Measurements from ENCODE around the gene TFAM. TPM values are rescaled to one million over a fixed set of nuclear protein-coding genes. Genes with fewer than 3 reads are reported as not detected.

TFAM gene
- total RNA-seq, 1 experiment from 2014 or later: 58.8 TPM

DNA sequence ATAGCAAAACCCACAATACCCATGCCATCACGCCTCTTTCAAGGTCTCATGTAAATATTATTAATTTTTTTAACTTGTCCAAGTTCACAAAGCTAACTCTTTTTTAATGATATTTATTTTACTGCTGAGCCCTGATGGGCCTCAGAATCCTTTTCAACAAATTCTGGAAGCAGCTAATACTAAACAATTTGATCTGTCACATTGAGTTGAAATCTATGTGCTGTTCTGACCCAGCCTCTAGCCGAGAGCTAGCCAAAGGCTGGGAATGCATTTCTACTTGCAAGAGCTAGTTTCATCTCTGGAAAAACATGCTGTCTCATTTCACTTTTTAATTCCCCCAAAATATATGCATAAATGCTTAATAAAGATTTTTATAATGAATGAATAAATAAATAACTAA, 47.9 kb downstream of the TFAM start:
- no peak for DNase-seq (ENCODE audit: low spot score)

DNA sequence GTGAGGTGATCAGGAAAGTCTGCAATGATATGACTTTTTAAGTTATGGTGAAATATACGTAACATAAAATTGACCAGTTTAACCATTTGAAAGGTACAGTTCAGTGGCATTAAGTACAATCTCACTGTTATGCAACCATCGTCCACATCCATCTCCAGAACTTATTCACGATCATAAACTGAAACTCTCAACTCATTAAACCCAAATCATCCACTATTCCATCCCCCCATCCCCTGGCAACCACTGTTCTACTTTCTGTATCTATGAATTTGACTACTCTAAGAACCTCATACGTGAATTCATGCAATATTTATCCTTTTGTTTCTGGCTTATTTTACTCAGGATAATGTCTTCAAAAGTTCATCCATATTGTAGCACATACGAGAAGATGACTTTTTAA, 48.4 kb downstream of the TFAM start:
- DNase-seq (ENCODE audit: low spot score): no peak

DNA sequence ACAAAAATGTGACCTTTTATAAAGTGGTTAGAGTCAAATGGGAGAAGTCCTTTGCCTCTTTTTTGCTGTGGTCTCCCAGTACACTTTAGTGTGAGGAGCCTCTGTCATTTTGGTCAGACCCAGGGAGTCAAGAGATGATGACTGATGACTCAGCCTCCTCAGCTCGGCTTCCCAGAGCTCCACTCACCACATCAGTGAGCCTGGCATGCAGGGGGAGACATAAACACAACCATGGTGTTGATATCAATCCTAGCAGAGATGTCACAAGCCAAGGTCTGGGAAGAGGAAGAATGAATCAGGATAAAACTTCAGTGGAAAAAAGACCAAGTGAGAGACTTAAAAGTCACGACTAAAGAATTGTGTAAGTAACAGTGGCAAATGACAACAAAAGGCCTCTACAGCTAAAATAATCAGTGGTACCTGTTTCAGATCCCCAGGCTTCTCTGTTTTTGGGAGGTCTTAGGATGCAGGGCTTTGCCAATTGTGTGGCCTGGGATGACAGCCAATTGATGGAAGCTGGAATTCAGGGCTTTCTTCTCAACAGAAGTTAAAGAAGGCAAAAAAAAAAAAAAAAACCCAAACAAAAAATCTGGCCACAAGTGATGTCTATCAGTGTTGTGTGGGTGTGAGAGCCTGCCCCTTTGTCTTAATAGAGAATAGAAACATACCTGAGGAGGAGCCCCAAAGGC, 50.2 kb downstream of the TFAM start:
- DNase-seq (ENCODE audit: low spot score): peak; percentile 97

DNA sequence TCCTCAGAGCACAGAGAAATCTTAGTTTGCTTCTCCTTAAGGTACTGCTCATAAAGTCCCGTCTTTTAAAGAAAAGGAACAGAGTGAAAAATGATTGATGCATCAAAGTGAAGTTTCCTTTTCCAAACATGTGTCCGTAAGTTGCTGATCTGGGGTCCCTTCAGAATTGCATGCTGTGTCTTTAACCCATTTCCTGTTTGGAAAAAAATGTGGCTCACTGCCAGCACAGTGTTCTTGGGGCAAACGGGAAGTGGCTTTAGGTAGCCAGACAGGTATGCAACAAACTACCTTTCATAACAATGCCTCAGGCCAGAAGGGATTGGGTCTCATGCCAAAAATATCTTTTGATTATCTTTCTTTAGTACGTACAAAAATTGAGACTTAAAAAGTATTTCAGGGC, 50.9 kb downstream of the TFAM start:
- peak; percentile 60 for DNase-seq (ENCODE audit: low spot score)

DNA sequence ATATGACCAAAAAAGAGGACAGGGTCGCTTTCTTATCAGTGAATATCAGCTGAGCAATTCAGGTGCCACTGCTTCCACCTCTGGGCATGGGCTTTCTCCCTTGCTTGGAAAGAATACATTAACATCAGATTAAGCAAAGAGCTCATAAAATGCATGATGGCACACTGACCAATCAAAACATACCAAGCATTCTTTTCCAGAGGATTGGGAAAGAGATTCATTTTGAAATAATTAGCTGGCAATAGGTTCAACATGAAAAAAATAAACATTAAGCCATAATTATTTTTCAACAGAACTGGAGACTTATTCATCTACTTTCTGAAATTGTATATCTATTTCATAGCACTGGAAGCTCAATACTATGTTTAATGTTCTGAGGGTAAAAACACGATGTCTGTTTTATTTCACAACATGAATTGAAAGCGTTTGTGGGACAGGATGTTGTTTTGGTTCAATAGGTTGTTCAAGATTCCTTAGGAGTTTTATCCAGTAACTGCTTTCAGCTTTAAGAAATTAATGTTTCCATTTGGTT, 53.2 kb downstream of the TFAM start:
- DNase-seq (ENCODE audit: low spot score): peak; percentile 41

DNA sequence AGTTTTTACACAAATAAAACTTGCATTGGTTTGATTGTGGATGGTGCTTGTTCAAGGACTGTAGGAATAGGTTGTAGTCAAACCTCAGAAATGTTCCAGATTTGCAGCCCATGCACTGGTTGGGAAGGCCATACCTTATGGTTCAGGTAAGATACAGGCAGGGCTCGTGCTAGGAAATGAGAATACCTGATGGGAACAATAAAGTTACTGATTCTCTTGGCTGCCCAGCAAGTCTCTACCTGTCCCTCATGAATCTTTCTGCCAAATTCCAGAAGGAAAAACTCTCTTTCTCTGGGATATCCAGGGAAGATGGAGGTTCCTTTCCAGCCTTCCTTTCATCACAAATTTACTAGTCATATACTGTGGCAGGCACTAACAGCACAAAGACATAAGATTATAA, 53.8 kb downstream of the TFAM start:
- no peak for DNase-seq (ENCODE audit: low spot score)

DNA sequence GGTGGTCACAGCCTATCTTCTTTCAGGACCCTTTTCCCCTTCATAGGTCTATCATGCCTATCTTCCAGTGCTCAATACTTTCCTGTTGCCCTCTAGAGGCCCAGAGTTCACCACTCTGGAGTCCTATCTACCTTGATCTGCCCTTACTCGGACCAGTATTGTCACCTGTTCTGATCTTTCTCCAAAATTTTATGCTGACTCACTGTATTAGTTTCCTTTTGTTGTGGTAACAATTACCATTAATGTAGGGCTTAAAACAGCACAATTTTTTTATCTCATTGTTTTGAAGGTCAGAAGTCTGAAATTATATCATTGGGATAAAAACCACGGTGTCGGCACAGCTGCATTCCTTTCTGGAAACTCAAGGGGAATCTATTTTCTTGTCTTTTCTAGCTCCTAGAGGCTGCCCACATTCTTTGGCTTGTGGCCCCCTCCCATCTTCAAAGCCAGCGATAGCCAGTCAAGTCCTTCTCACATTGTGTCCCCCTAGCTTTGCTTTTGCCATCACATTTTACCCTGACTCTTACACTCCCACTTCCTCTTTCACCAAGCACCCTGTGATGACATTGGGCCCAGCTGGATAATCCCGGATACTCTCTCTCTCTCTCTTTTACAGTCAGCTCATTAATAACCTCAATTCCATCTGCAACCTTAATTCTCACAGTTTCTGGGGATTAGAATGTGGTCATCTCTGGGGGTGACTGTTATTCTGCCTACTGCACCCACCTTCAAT, 54.6 kb downstream of the TFAM start:
- DNase-seq (ENCODE audit: low spot score): no peak

DNA sequence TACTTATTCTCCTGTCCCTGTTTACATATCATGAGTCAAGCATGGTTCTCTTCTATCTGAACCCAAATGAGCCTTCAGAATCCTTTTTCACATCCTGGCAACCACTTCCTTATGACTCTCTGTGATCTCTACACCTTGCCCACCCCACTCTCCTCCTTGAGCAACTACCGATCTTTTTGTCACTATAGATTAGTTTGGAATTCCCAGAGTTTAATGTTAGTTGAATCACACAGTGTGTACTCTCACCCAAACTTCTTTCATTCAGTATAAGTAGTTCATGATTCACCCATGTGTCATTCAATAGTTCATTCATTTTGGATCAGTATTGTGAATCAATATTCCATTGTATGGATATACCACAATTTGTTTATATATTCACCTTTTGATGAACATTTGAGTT, 55.3 kb downstream of the TFAM start:
- no peak for DNase-seq (ENCODE audit: low spot score)

DNA sequence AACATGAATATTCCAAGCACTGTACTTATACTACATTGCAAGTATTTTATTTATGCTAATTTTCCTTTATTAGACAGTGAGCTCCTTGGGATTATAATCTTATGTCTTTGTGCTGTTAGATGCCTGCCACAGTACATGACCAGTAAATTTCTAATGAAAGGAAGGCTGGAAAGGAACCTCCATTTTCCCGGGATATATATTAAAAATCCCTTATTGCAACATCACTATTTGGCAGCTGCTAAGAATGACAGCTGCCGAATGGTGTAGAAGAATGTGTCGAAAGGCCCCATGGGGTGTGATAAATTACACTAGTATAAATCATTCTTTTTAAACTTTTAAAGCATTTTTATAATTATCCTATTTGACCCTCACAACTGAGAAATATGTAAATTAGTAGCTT, 59.1 kb downstream of the TFAM start:
- no peak for DNase-seq (ENCODE audit: low spot score)

DNA sequence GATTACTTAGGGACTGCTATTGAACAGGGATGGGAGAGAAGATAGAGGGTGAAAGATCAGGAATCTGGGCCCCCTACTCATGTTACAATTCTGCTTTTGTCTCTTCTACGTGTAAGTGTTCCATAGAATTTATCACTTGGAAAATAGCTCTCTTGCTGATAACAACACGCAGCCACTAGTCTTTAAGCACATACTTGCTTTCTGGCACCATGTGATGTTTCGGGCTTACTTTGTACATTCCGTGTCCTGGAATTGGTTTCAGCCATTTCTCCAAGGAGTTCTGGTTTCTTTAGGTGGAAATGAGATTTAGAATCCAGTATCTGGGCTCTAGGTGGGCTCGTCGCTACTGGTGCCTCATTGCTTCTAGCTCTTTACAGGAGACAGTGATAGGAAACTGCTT, 59.7 kb downstream of the TFAM start:
- no peak for DNase-seq (ENCODE audit: low spot score)

DNA sequence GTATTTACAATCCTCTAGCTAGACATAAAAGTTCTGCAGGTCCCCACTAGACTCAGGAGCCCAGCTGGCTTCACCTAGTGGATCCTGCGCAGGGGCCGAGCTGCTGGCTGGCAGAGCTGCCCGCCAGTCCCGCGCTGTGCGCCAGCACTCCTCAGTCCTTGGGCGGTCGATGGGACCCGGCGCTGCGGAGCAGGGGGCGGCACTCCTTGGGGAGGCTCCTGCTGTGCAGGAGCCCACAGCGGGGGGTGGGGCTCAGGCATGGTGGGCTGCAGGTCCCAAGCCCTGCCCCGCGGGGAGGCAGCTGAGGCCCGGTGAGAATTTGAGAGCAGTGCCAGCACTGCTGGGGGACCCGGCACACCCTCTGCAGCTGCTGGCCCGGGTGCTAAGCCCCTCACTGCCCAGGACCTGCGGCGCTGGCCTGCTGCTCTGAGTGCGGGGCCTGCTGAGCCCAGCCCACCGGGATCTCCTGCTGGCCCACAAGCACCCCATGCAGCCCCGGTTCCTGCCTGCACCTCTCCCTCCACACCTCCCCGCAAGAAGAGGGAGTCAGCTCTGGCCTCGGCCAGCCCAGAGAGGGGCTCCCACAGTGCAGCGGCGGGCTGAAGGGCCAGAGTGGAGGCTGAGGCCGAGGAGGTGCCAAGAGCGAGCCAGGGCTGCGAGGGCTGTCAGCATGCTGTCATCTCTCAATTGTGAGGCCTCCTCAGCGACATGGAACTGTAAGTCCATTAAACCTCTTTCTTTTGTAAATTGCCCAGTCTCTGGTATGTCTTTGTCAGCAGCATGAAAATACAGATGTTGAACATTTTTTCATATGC, 63.1 kb downstream of the TFAM start:
- DNase-seq (ENCODE audit: low spot score): no peak

Other genes with a start within 250 kb of the TFAM start
- gene IPMK, start 117.5 kb upstream of the TFAM start, total RNA-seq (2014; rRNA removed; shearing (Covaris generic)): 5.4 and 8.1 TPM in 2 replicates
- 31.9 and 71.3 TPM in 2 replicates for gene CISD1, start 116.2 kb upstream of the TFAM start, total RNA-seq (2014; rRNA removed; shearing (Covaris generic))
- 23.7 and 25.9 TPM in 2 replicates for gene UBE2D1, start 50.4 kb upstream of the TFAM start, total RNA-seq (2014; rRNA removed; shearing (Covaris generic))
- gene BICC1, start 127.5 kb downstream of the TFAM start, total RNA-seq (2014; rRNA removed; shearing (Covaris generic)): 1.3 and 2.3 TPM in 2 replicates